ENCODE measurements around the gene DMXL1.

The DMXL1 gene

DNA sequence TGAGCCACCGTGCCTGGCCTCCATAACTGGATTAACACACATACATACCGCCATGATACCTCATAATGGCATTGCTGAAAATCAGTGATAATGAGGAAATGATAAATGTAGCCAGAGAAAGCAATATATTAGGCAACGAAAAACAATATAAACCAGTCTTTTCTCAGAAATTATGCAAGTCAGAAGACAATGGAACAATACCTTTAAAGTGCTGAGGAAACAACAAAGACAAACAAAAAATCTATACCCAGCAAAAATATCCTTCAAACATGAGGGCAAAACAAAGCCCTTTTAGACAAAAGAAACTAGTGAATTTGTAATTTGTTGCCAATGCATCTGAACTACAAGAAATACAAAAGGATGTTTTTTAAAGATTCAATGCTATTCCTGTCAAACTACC, 186.7 kb downstream of the DMXL1 start:
- TF ChIP-seq, protein P1, sequence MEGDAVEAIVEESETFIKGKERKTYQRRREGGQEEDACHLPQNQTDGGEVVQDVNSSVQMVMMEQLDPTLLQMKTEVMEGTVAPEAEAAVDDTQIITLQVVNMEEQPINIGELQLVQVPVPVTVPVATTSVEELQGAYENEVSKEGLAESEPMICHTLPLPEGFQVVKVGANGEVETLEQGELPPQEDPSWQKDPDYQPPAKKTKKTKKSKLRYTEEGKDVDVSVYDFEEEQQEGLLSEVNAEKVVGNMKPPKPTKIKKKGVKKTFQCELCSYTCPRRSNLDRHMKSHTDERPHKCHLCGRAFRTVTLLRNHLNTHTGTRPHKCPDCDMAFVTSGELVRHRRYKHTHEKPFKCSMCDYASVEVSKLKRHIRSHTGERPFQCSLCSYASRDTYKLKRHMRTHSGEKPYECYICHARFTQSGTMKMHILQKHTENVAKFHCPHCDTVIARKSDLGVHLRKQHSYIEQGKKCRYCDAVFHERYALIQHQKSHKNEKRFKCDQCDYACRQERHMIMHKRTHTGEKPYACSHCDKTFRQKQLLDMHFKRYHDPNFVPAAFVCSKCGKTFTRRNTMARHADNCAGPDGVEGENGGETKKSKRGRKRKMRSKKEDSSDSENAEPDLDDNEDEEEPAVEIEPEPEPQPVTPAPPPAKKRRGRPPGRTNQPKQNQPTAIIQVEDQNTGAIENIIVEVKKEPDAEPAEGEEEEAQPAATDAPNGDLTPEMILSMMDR (conservative IDR thresholded peaks at IDR 0.05; ENCODE audit: low read length), result no peak
- no peak for DNase-seq (ENCODE audit: low read depth)
- H3K4me3 ChIP-seq (ENCODE audit: low read length), result no peak overlapping the region

DNA sequence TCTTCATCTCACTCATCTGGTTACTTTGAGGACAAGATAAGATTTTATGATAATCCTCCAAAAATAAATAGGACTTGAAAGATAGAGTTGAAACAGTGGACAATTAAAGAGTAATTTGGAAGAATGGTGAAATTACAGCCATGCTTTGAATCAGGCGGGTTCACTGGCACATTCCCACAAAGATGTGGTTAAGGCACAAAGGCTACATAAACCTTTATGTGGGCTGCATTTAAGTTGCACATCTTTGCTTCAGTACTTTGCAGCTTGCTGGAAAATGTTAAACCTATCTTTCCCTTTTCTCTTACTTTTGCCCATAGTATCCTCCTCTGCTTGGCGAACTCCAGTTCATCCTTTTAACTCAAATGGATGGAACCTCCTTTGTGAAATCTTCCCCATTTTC, 192.8 kb downstream of the DMXL1 start:
- no peak overlapping the region for H3K4me3 ChIP-seq (ENCODE audit: low read length)
- TF ChIP-seq, protein P1 (conservative IDR thresholded peaks at IDR 0.05; ENCODE audit: low read length), result no peak
- no peak for DNase-seq (ENCODE audit: low read depth)

DNA sequence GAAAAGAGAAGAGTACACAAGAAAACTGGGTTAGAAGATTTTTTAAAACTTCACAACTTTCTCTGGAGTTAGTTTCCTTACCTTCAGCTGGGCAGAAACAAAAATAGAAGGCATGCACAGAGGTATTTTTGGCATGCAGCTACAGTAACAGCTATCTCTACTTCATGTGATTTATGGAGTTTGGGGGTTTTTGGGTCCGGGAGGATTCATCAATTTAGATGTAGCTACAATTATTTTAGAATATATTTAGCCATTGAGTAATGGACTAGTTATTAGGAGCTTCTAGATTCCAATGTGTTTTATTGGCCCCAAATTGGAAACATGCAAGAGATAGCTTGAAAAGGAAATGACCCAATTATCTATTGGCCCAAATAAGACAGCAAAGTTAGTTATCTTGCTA, 193.3 kb downstream of the DMXL1 start:
- TF ChIP-seq, protein P1 (conservative IDR thresholded peaks at IDR 0.05; ENCODE audit: low read length), result no peak
- no peak overlapping the region for H3K4me3 ChIP-seq (ENCODE audit: low read length)
- no peak for DNase-seq (ENCODE audit: low read depth)

DNA sequence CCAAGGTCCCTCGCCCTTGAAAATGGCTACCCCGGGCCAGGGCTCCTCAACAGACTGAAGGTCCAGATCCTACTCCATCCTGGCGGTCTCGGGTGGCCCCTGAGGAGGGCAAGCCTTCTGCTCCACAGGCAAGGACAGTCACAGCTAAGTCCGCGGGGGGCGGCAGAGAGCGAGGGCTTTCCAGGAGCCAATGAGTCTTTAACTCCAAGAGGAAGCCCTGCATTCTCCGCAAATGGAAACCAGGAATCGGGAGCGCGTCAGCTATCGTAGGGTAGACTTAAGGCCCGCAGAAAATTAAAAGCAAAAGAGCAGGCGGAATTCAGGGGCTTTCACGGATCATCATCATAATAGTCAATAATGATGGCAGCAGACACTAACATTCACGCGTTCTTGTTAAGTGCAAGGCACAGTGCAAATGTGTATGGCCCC, 197.1 kb downstream of the DMXL1 start:
- peak overlapping the region; percentile 71 for H3K4me3 ChIP-seq (ENCODE audit: low read length)
- DNase-seq (ENCODE audit: low read depth), result peak; percentile 91
- TF ChIP-seq, protein P1 (conservative IDR thresholded peaks at IDR 0.05; ENCODE audit: low read length), result peak; percentile 41

DNA sequence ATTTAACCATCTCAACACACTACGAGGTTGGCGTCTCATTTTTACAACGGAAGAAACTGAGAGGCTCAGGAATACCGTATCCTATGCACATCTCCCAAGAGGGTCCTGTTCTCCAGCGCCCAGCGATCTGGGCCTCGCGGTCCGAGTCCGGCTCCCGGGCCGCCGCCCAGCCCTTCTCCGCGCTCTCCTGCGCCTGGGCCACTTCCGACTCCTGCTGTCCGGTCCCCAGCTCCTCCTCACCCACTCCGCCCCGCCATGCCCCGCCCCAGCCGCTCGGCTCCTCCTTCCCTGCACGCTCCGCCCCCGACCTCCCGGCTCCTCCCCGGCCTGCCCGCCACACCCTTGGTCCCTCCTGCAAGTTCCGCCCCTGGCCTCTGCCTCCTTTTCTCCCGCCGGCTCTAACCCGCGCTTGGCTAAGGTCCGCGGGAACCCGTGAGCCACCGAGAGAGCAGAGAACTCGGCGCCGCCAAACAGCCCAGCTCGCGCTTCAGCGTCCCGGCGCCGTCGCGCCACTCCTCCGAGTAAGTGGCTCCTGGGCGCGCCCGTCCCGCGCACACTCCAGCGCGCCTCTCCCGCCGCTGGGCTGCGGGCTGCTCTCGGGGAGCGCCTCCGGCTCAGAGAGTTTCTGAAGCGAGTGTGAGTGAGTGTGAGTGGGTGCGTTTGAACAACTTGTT, 197.6 kb downstream of the DMXL1 start:
- TF ChIP-seq, protein P1 (conservative IDR thresholded peaks at IDR 0.05; ENCODE audit: low read length), result no peak
- H3K4me3 ChIP-seq (ENCODE audit: low read length), result peak overlapping the region; percentile 71
- DNase-seq (ENCODE audit: low read depth), result peak; percentile 92

DNA sequence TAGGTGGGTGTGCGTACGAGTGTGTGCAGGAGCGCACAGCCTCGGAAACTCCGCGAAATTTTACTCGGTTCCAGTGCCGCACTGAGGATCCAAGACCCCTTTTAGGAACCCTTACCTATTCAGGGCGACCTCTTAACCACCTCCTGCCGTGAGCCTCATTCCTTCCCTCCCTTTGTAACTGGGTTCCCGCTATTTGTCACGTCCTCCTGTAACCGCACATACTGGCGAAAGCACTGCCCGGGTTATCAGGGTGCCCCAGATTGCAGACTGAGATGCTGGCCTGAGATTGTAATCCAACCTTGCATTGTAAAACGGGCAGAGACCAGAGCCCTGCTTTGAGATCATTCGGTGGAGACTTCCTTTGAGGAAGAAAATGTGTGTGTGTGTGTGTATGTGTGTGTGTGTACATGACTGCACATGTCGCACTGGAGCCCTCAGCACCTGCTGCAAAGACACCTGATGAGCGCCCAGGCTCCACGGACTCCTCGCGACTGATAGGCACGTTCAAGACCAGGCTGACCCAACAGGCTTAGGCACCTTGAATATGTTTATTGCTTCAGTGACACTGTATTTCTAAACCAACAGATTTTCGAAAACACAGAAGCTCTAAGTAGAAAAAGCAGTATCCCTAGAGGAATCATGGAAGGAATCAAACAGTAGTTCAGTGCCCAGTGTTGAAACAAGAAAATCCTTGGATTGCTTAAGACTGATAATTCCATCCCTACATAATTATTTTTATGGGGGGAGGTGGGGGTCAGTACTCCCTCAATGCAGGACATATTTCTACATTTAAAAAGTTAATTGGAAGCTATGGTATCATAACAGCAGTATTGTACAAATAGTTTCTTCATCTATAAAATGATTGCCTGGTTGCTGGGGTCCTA, 198.4 kb downstream of the DMXL1 start:
- H3K4me3 ChIP-seq (ENCODE audit: low read length), result peak overlapping the region; percentile 71
- TF ChIP-seq, protein P1 (conservative IDR thresholded peaks at IDR 0.05; ENCODE audit: low read length), result no peak
- DNase-seq (ENCODE audit: low read depth), result no peak
